ENCODE results near the gene HMGB4.

HMGB4 gene

DNA sequence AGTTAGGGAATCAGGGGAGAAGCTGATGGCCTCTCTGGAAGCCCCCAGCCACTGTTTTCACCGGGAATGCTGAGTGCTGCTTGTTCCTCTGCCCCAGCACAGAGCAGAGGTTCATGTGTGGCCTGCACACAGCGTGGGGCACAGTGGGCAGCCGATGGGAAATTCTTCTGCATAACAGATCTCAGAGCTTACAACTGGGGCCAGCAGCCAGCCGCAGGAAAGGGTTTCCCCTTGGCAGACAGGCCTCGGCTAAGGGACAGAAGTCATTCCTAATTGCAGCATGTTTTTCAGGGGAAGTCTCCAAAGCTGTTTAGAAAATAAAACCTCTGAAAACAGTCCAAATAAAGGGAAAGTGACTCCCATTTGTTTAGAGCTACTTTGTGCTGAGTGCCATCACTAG, 22.6 kb downstream of the HMGB4 start:
- H3K9me3 ChIP-seq (ENCODE audit: control insufficient read depth in 1 of 2, low read length in 2 of 2) = no peaks in the 10 kb centered on the region
- no peak overlapping the region for H3K27ac ChIP-seq (ENCODE audit: low read depth, low read length)
- H3K4me3 ChIP-seq (ENCODE audit: low read depth in 1 of 2, low read length in 2 of 2) = no peak overlapping the region
- H3K4me1 ChIP-seq (ENCODE audit: control insufficient read depth in 1 of 2, insufficient read depth in 2 of 2, low read length in 2 of 2) = no peaks in the 10 kb centered on the region
- no peak overlapping the region for H3K9ac ChIP-seq (ENCODE audit: low read depth in 1 of 2, low read length in 2 of 2)
- peaks cover 0 to 6% of the 10 kb centered on the region in 2 donors for H3K27me3 ChIP-seq (ENCODE audit: control insufficient read depth in 1 of 2, insufficient read depth in 2 of 2, low read length in 2 of 2)
- H3K36me3 ChIP-seq (ENCODE audit: control insufficient read depth in 1 of 2, insufficient read depth in 2 of 2, low read length in 2 of 2) = no peaks in the 10 kb centered on the region

DNA sequence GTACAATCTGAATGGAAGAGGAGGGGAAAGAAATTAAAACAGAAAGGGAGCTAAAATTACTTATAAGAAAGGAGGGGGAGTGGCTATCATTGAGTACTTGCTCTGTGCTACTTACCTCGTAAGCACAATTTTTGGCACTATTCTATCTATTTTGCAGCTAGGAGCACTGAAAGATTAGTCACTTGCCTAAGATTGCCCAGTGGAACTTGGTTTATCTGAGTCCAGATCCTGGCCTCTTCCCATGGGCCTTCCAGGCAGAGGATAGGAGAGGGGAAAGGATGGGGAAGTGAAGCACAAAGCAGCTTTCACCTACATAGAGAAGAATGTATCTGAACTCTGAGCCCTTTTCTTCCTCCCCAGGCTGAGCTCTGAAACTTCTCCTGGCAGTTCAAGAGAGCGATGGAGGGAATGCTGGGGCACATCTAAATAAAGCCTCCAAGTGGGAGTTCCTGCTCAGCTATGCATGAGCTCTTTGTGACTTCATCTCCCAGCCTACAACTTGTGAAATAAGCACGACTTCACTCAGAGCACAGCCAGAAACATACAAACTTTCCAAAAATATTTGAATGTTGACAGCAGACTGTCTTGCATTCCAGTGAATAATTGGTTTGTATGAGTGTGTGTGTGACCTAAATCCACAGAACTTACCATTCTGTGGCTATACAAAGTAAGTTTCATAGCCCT, 29.4 kb downstream of the HMGB4 start:
- H3K9ac ChIP-seq (ENCODE audit: low read depth in 1 of 2, low read length in 2 of 2) = no peak overlapping the region
- no peaks in the 10 kb centered on the region for H3K36me3 ChIP-seq (ENCODE audit: control insufficient read depth in 1 of 2, insufficient read depth in 2 of 2, low read length in 2 of 2)
- no peaks in the 10 kb centered on the region for H3K27me3 ChIP-seq (ENCODE audit: control insufficient read depth in 1 of 2, insufficient read depth in 2 of 2, low read length in 2 of 2)
- no peaks in the 10 kb centered on the region for H3K4me1 ChIP-seq (ENCODE audit: control insufficient read depth in 1 of 2, insufficient read depth in 2 of 2, low read length in 2 of 2)
- H3K4me3 ChIP-seq (ENCODE audit: low read depth in 1 of 2, low read length in 2 of 2) = no peak overlapping the region
- no peaks in the 10 kb centered on the region for H3K9me3 ChIP-seq (ENCODE audit: control insufficient read depth in 1 of 2, low read length in 2 of 2)
- H3K27ac ChIP-seq (ENCODE audit: low read depth, low read length) = no peak overlapping the region

DNA sequence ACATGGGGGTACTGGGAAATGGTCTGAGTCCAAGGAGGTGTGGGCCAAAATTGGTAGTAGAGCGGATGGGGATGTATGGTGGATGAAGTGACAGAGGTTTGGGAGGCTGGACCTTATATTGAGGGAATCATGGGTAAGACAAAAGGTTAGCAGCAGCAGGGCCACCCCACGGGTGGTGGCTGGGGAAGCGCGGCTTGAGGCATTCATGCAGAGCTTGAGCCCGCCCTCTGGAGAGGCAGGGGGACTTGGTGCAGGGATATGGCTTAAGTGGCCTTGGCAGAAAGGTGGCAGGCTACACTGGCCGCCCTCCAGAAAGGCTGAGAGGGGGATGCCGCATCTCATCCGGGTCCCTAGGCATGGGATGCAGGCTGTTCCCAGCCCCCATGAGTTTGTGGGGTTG, 31.5 kb downstream of the HMGB4 start:
- no peaks in the 10 kb centered on the region for H3K27me3 ChIP-seq (ENCODE audit: control insufficient read depth in 1 of 2, insufficient read depth in 2 of 2, low read length in 2 of 2)
- H3K4me3 ChIP-seq (ENCODE audit: low read depth in 1 of 2, low read length in 2 of 2) = no peak overlapping the region
- no peaks in the 10 kb centered on the region for H3K36me3 ChIP-seq (ENCODE audit: control insufficient read depth in 1 of 2, insufficient read depth in 2 of 2, low read length in 2 of 2)
- no peak overlapping the region for H3K27ac ChIP-seq (ENCODE audit: low read depth, low read length)
- no peak overlapping the region for H3K9ac ChIP-seq (ENCODE audit: low read depth in 1 of 2, low read length in 2 of 2)
- no peaks in the 10 kb centered on the region for H3K9me3 ChIP-seq (ENCODE audit: control insufficient read depth in 1 of 2, low read length in 2 of 2)
- no peaks in the 10 kb centered on the region for H3K4me1 ChIP-seq (ENCODE audit: control insufficient read depth in 1 of 2, insufficient read depth in 2 of 2, low read length in 2 of 2)

DNA sequence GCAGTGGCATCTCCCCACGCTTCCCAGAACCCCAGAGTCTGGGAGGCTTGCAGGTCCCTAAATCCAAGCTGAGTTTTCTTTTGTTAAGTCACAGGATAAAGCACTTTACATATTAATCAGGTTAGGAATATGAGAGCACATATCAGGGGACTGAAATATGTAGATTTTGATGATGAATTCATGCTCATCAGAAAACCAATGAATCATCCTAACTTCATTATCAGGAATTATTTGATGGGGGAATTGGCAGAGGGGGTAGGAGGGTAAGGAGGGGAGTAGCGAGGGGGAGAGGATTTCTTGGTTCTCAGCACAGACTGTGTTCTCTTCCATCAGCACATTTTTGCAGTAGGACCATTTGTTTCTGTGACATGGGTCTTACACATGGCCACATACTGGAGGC, 32.1 kb downstream of the HMGB4 start:
- Histone ChIP-seq H3K36me3 (ENCODE audit: control insufficient read depth in 1 of 2, insufficient read depth in 2 of 2, low read length in 2 of 2) (no peaks in the 10 kb centered on the region), H3K4me3 (ENCODE audit: low read depth in 1 of 2, low read length in 2 of 2) (no peak overlapping the region), H3K27me3 (ENCODE audit: control insufficient read depth in 1 of 2, insufficient read depth in 2 of 2, low read length in 2 of 2) (no peaks in the 10 kb centered on the region)

DNA sequence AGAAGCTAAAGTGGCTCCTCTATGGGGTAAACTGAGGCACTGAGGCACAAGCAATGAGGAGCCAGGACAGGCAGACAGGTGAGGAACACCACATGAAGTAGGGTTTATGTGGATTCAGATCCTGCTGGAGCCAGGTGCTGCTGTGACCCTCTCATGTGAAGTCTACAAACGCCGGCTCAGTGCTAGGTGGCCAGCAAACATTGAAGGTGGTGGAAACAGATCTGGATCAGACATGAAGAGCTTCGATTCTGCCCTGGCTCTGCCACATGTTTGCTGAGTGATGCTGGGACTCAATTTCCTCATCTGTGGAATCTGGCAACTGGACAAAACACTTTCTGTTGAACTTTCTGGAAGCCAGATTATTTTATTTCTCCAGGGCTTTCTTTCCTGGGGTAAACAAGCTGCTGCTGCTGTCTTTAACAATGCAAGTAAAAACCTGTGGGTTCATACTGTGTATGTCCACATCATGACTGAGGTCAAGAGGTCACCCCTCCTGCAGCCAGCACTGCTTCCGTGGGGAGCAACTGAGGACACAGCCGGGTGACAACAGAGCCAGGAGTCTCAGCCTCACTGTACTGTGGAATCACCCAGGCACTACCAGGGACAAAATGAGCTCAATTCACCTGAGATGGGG, 33.3 kb downstream of the HMGB4 start:
- no peak overlapping the region for H3K4me3 ChIP-seq (ENCODE audit: low read depth in 1 of 2, low read length in 2 of 2)
- no peak overlapping the region for H3K27ac ChIP-seq (ENCODE audit: low read depth, low read length)
- no peaks in the 10 kb centered on the region for H3K27me3 ChIP-seq (ENCODE audit: control insufficient read depth in 1 of 2, insufficient read depth in 2 of 2, low read length in 2 of 2)
- no peaks in the 10 kb centered on the region for H3K9me3 ChIP-seq (ENCODE audit: control insufficient read depth in 1 of 2, low read length in 2 of 2)
- H3K9ac ChIP-seq (ENCODE audit: low read depth in 1 of 2, low read length in 2 of 2) = no peak overlapping the region
- H3K4me1 ChIP-seq (ENCODE audit: control insufficient read depth in 1 of 2, insufficient read depth in 2 of 2, low read length in 2 of 2) = no peaks in the 10 kb centered on the region
- no peaks in the 10 kb centered on the region for H3K36me3 ChIP-seq (ENCODE audit: control insufficient read depth in 1 of 2, insufficient read depth in 2 of 2, low read length in 2 of 2)

More for the DNA sequence above, 32.1 kb downstream of the HMGB4 start:
- H3K4me1 ChIP-seq (ENCODE audit: control insufficient read depth in 1 of 2, insufficient read depth in 2 of 2, low read length in 2 of 2) = no peaks in the 10 kb centered on the region
- no peak overlapping the region for H3K27ac ChIP-seq (ENCODE audit: low read depth, low read length)
- H3K9me3 ChIP-seq (ENCODE audit: control insufficient read depth in 1 of 2, low read length in 2 of 2) = no peaks in the 10 kb centered on the region
- H3K9ac ChIP-seq (ENCODE audit: low read depth in 1 of 2, low read length in 2 of 2) = no peak overlapping the region

DNA sequence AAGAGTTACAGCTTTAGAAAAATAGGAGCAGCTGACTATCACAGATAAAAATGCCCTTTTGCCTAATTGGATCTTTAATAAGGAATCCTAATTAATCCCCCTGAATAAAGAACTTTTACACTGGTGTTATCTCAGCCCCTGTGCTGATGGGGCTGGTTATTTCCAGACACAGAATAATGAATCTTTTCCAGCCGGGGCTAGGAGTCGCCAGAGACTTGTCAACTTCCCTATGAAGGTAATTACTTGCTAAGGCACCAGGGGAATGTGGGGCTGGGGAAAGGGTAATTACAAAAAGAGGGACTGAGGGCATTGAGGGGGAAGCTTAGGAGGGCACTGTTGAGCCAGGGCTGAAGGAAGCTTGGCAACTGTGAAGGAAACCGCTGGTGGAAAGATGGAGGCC, 34.5 kb downstream of the HMGB4 start:
- Histone ChIP-seq H3K27me3 (ENCODE audit: control insufficient read depth in 1 of 2, insufficient read depth in 2 of 2, low read length in 2 of 2) (no peaks in the 10 kb centered on the region), H3K27ac (ENCODE audit: low read depth, low read length) (no peak overlapping the region), H3K9me3 (ENCODE audit: control insufficient read depth in 1 of 2, low read length in 2 of 2) (no peaks in the 10 kb centered on the region)

DNA sequence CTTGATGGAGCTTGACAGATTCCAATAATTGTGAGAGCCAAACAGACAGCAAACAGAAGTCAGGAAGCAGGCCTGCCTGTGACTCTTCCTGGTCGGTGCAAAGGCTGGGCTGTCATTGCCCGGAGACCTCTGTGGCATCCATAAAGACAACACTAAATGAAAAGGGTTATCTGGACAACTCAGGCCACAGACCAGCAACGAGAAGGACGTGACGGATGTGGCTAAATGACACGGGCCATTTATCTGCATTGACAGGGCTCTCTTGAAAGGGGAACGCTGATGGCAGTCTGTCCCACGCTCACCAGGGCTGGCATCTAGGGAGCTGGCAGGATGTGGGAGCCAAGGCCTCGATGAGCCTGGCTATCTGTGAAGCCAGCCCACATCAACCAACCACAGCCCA, 35.0 kb downstream of the HMGB4 start:
- no peak overlapping the region for H3K27ac ChIP-seq (ENCODE audit: low read depth, low read length)
- no peaks in the 10 kb centered on the region for H3K4me1 ChIP-seq (ENCODE audit: control insufficient read depth in 1 of 2, insufficient read depth in 2 of 2, low read length in 2 of 2)
- H3K36me3 ChIP-seq (ENCODE audit: control insufficient read depth in 1 of 2, insufficient read depth in 2 of 2, low read length in 2 of 2) = no peaks in the 10 kb centered on the region
- H3K27me3 ChIP-seq (ENCODE audit: control insufficient read depth in 1 of 2, insufficient read depth in 2 of 2, low read length in 2 of 2) = no peaks in the 10 kb centered on the region
- no peak overlapping the region for H3K9ac ChIP-seq (ENCODE audit: low read depth in 1 of 2, low read length in 2 of 2)
- no peak overlapping the region for H3K4me3 ChIP-seq (ENCODE audit: low read depth in 1 of 2, low read length in 2 of 2)
- no peaks in the 10 kb centered on the region for H3K9me3 ChIP-seq (ENCODE audit: control insufficient read depth in 1 of 2, low read length in 2 of 2)

More for the DNA sequence above, 34.5 kb downstream of the HMGB4 start:
- Histone ChIP-seq H3K9ac (ENCODE audit: low read depth in 1 of 2, low read length in 2 of 2) (no peak overlapping the region), H3K4me1 (ENCODE audit: control insufficient read depth in 1 of 2, insufficient read depth in 2 of 2, low read length in 2 of 2) (no peaks in the 10 kb centered on the region), H3K36me3 (ENCODE audit: control insufficient read depth in 1 of 2, insufficient read depth in 2 of 2, low read length in 2 of 2) (no peaks in the 10 kb centered on the region), H3K4me3 (ENCODE audit: low read depth in 1 of 2, low read length in 2 of 2) (no peak overlapping the region)

DNA sequence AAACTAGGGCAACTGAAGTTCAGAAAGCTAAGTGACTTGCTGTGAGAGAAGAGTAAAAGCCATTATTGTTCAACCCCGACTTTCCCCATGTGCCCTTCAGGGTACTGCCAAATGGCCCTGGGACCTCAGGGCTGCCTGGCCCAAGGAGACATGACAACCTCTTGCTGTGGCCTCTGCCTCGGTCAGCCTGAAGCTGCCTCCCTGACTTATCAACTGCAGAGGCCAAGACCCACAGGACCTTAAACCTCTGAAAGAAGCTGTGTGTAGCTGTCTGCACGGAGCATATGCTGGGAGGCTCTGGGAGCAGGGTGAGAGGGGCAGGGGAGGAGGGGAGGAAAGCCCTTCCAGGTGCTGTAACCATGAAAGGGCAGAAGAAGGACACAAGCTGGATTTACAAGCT, 35.9 kb downstream of the HMGB4 start:
- Histone ChIP-seq H3K9me3 (ENCODE audit: control insufficient read depth in 1 of 2, low read length in 2 of 2) (no peaks in the 10 kb centered on the region), H3K4me1 (ENCODE audit: control insufficient read depth in 1 of 2, insufficient read depth in 2 of 2, low read length in 2 of 2) (no peaks in the 10 kb centered on the region), H3K9ac (ENCODE audit: low read depth in 1 of 2, low read length in 2 of 2) (no peak overlapping the region), H3K36me3 (ENCODE audit: control insufficient read depth in 1 of 2, insufficient read depth in 2 of 2, low read length in 2 of 2) (no peaks in the 10 kb centered on the region), H3K4me3 (ENCODE audit: low read depth in 1 of 2, low read length in 2 of 2) (no peak overlapping the region), H3K27me3 (ENCODE audit: control insufficient read depth in 1 of 2, insufficient read depth in 2 of 2, low read length in 2 of 2) (no peaks in the 10 kb centered on the region), H3K27ac (ENCODE audit: low read depth, low read length) (no peak overlapping the region)

DNA sequence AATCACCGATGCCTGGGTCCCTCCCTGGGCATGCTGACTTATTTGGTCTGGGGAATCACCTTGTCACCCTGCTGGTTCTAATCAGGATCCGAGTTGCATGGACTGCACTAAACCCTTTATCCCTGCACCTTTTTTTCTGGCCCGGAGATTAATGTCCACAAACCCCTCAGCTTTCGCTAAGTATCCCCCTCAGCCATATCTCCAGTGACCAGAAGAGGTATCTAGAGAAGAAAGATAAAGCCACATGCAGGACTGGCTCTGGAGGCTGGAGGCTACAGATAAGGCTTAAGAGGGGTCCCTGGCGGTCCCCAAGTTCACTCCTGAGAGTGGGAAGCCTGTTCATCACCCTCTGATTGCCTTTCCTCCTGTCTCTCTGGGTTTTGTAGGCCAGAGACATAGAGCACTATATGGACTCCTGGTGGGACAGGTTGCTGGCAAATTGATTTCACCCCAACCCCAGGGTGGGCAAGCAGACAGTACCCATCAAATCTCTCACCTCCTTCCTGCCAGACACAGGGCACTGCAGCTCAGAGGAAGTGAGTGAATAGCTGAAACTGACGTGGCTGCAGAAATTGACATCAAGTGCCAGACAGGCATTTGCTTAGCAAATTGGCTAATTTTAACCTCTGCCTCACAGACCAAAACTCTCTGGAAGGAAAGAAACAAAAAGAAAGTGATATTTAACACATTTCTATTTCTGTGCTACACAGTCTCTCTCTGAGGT, 38.8 kb downstream of the HMGB4 start:
- no peaks in the 10 kb centered on the region for H3K27me3 ChIP-seq (ENCODE audit: control insufficient read depth in 1 of 2, insufficient read depth in 2 of 2, low read length in 2 of 2)
- no peak overlapping the region for H3K27ac ChIP-seq (ENCODE audit: low read depth, low read length)
- no peaks in the 10 kb centered on the region for H3K4me1 ChIP-seq (ENCODE audit: control insufficient read depth in 1 of 2, insufficient read depth in 2 of 2, low read length in 2 of 2)
- no peaks in the 10 kb centered on the region for H3K9me3 ChIP-seq (ENCODE audit: control insufficient read depth in 1 of 2, low read length in 2 of 2)
- no peak overlapping the region for H3K9ac ChIP-seq (ENCODE audit: low read depth in 1 of 2, low read length in 2 of 2)
- no peaks in the 10 kb centered on the region for H3K36me3 ChIP-seq (ENCODE audit: control insufficient read depth in 1 of 2, insufficient read depth in 2 of 2, low read length in 2 of 2)
- no peak overlapping the region for H3K4me3 ChIP-seq (ENCODE audit: low read depth in 1 of 2, low read length in 2 of 2)

DNA sequence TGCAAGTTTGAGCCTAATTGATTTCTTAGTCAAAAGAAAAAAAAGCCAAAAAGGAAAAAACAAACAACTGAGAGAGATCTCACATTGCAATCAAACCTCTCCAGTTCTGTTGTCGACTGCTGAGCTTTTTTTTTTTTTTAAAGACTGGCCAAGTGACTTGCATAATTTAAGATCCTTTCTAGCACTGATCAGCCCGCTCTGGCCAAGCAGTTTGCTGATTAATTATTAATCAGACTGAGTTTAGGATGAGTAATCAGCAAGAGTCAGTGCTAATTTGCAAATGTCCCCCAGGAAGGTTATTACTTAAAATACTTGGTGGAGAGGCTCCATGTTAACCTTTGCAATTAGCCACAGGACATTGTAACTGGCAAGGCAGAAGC, 39.3 kb downstream of the HMGB4 start:
- no peak overlapping the region for H3K9ac ChIP-seq (ENCODE audit: low read depth in 1 of 2, low read length in 2 of 2)
- H3K36me3 ChIP-seq (ENCODE audit: control insufficient read depth in 1 of 2, insufficient read depth in 2 of 2, low read length in 2 of 2) = no peaks in the 10 kb centered on the region
- H3K9me3 ChIP-seq (ENCODE audit: control insufficient read depth in 1 of 2, low read length in 2 of 2) = no peaks in the 10 kb centered on the region
- no peaks in the 10 kb centered on the region for H3K27me3 ChIP-seq (ENCODE audit: control insufficient read depth in 1 of 2, insufficient read depth in 2 of 2, low read length in 2 of 2)
- H3K27ac ChIP-seq (ENCODE audit: low read depth, low read length) = no peak overlapping the region
- no peaks in the 10 kb centered on the region for H3K4me1 ChIP-seq (ENCODE audit: control insufficient read depth in 1 of 2, insufficient read depth in 2 of 2, low read length in 2 of 2)
- H3K4me3 ChIP-seq (ENCODE audit: low read depth in 1 of 2, low read length in 2 of 2) = no peak overlapping the region
